T-helper 1 cell treated with Interleukin-12 subunit alpha and Interleukin-12 subunit beta and Interleukin-4 antibody, amounts not matched to agents 30 μg/mL and 1 μg/mL, for 36 hours (primary cell): ENCODE data around the gene HLCS.
A peak's percentile ranks its signal among the peaks of the same experiment; 100 is the strongest.

Source experiments
- H3K27ac Mint-ChIP-seq: one replicate; pipeline ENCODE4 v1.8.0; 2021; ENCODE audit warnings: mild to moderate bottlenecking, mixed read lengths
- H3K27me3 Mint-ChIP-seq: one replicate; pipeline ENCODE4 v1.8.0; 2021; ENCODE audit warnings: low read depth, mixed read lengths
- H3K36me3 Mint-ChIP-seq: one replicate; pipeline ENCODE4 v1.8.0; 2021; ENCODE audit warnings: low read depth, mixed read lengths
- H3K4me1 Mint-ChIP-seq: one replicate; pipeline ENCODE4 v1.8.0; 2021; ENCODE audit warnings: low read depth, mixed read lengths
- H3K4me3 Mint-ChIP-seq: one replicate; pipeline ENCODE4 v1.8.0; 2021; ENCODE audit warnings: mild to moderate bottlenecking, moderate library complexity, mixed read lengths
- H3K9me3 Mint-ChIP-seq: one replicate; pipeline ENCODE4 v1.8.0; 2021; ENCODE audit warnings: mixed read lengths

HLCS gene

GRCh38 chr21:36759348-36760083 lies 207.0 kb downstream of the HLCS start:
- Mint-ChIP-seq H3K9me3 (no peaks in the 10 kb centered on the region), H3K27me3 (no peaks in the 10 kb centered on the region), H3K4me1 (no peaks in the 10 kb centered on the region), H3K4me3 (no peak overlapping the region), H3K36me3 (no peaks in the 10 kb centered on the region), H3K27ac (no peak overlapping the region)

- Mint-ChIP-seq H3K27me3 (no peaks in the 10 kb centered on the region), H3K4me3 (no peak overlapping the region), H3K36me3 (peaks cover 2% of the 10 kb centered on the region), H3K27ac (no peak overlapping the region), H3K9me3 (no peaks in the 10 kb centered on the region), H3K4me1 (no peaks in the 10 kb centered on the region)
Observed at GRCh38 chr21:36757196-36757595, 209.3 kb downstream of the HLCS start.

GRCh38 chr21:36756527-36756926 lies 209.9 kb downstream of the HLCS start:
- Mint-ChIP-seq H3K4me3 (no peak overlapping the region), H3K27me3 (no peaks in the 10 kb centered on the region), H3K36me3 (peaks cover 2% of the 10 kb centered on the region), H3K9me3 (no peaks in the 10 kb centered on the region), H3K27ac (no peak overlapping the region), H3K4me1 (no peaks in the 10 kb centered on the region)

GRCh38 chr21:36754241-36754898 lies 212.1 kb downstream of the HLCS start:
- H3K9me3 Mint-ChIP-seq: no peaks in the 10 kb centered on the region
- H3K4me1 Mint-ChIP-seq: no peaks in the 10 kb centered on the region
- no peak overlapping the region for H3K27ac Mint-ChIP-seq
- H3K36me3 Mint-ChIP-seq: peaks cover 2% of the 10 kb centered on the region
- peaks cover 14% of the 10 kb centered on the region for H3K27me3 Mint-ChIP-seq
- no peak overlapping the region for H3K4me3 Mint-ChIP-seq

- Mint-ChIP-seq H3K27me3 (peaks cover 22% of the 10 kb centered on the region), H3K4me1 (no peaks in the 10 kb centered on the region), H3K9me3 (no peaks in the 10 kb centered on the region), H3K27ac (no peak overlapping the region), H3K36me3 (peaks cover 2% of the 10 kb centered on the region), H3K4me3 (no peak overlapping the region)
Observed at GRCh38 chr21:36753556-36753955, 212.9 kb downstream of the HLCS start.

GRCh38 chr21:36751383-36751782 lies 215.1 kb downstream of the HLCS start:
- H3K4me1 Mint-ChIP-seq: peaks cover 3% of the 10 kb centered on the region
- peaks cover 2% of the 10 kb centered on the region for H3K36me3 Mint-ChIP-seq
- H3K9me3 Mint-ChIP-seq: no peaks in the 10 kb centered on the region
- H3K27me3 Mint-ChIP-seq: peaks cover 36% of the 10 kb centered on the region
- H3K27ac Mint-ChIP-seq: no peak overlapping the region
- H3K4me3 Mint-ChIP-seq: no peak overlapping the region

- H3K27ac Mint-ChIP-seq: no peak overlapping the region
- peaks cover 44% of the 10 kb centered on the region for H3K27me3 Mint-ChIP-seq
- peaks cover 2% of the 10 kb centered on the region for H3K36me3 Mint-ChIP-seq
- no peaks in the 10 kb centered on the region for H3K9me3 Mint-ChIP-seq
- peaks cover 3% of the 10 kb centered on the region for H3K4me1 Mint-ChIP-seq
- no peak overlapping the region for H3K4me3 Mint-ChIP-seq
Observed at GRCh38 chr21:36750576-36750959, 215.9 kb downstream of the HLCS start.

- H3K27me3 Mint-ChIP-seq: peaks cover 47% of the 10 kb centered on the region
- H3K4me1 Mint-ChIP-seq: peaks cover 3% of the 10 kb centered on the region
- no peak overlapping the region for H3K4me3 Mint-ChIP-seq
- H3K9me3 Mint-ChIP-seq: no peaks in the 10 kb centered on the region
- H3K36me3 Mint-ChIP-seq: peaks cover 2% of the 10 kb centered on the region
- no peak overlapping the region for H3K27ac Mint-ChIP-seq
Observed at GRCh38 chr21:36749935-36750575, 216.4 kb downstream of the HLCS start.

- H3K4me1 Mint-ChIP-seq: peaks cover 3% of the 10 kb centered on the region
- H3K27ac Mint-ChIP-seq: no peak overlapping the region
- H3K27me3 Mint-ChIP-seq: peaks cover 65% of the 10 kb centered on the region
- H3K9me3 Mint-ChIP-seq: no peaks in the 10 kb centered on the region
- H3K4me3 Mint-ChIP-seq: peak overlapping the region; percentile 14
- H3K36me3 Mint-ChIP-seq: no peaks in the 10 kb centered on the region
Observed at GRCh38 chr21:36747815-36748383, 218.6 kb downstream of the HLCS start.

GRCh38 chr21:36747041-36747814 lies 219.2 kb downstream of the HLCS start:
- Mint-ChIP-seq H3K4me3 (peak overlapping the region; percentile 40), H3K9me3 (no peaks in the 10 kb centered on the region), H3K27me3 (peaks cover 65% of the 10 kb centered on the region), H3K27ac (no peak overlapping the region), H3K4me1 (peaks cover 3% of the 10 kb centered on the region), H3K36me3 (no peaks in the 10 kb centered on the region)

- H3K27me3 Mint-ChIP-seq: peaks cover 61% of the 10 kb centered on the region
- peaks cover 3% of the 10 kb centered on the region for H3K4me1 Mint-ChIP-seq
- no peaks in the 10 kb centered on the region for H3K36me3 Mint-ChIP-seq
Observed at GRCh38 chr21:36745459-36745858, 221.0 kb downstream of the HLCS start.

GRCh38 chr21:36744560-36745231 lies 221.8 kb downstream of the HLCS start:
- Mint-ChIP-seq H3K4me3 (no peak overlapping the region), H3K27me3 (peaks cover 58% of the 10 kb centered on the region)

More at GRCh38 chr21:36745459-36745858, 221.0 kb downstream of the HLCS start:
- no peak overlapping the region for H3K4me3 Mint-ChIP-seq
- H3K27ac Mint-ChIP-seq: no peak overlapping the region
- no peaks in the 10 kb centered on the region for H3K9me3 Mint-ChIP-seq

GRCh38 chr21:36744190-36744559 lies 222.3 kb downstream of the HLCS start:
- Mint-ChIP-seq H3K9me3 (no peaks in the 10 kb centered on the region), H3K27me3 (peaks cover 53% of the 10 kb centered on the region), H3K36me3 (no peaks in the 10 kb centered on the region), H3K4me1 (peaks cover 3% of the 10 kb centered on the region), H3K27ac (no peak overlapping the region), H3K4me3 (no peak overlapping the region)

More at GRCh38 chr21:36744560-36745231, 221.8 kb downstream of the HLCS start:
- Mint-ChIP-seq H3K4me1 (peaks cover 3% of the 10 kb centered on the region), H3K27ac (no peak overlapping the region), H3K9me3 (no peaks in the 10 kb centered on the region), H3K36me3 (no peaks in the 10 kb centered on the region)

GRCh38 chr21:36743446-36743845 lies 223.0 kb downstream of the HLCS start:
- no peak overlapping the region for H3K4me3 Mint-ChIP-seq
- no peaks in the 10 kb centered on the region for H3K9me3 Mint-ChIP-seq
- peaks cover 51% of the 10 kb centered on the region for H3K27me3 Mint-ChIP-seq
- peaks cover 3% of the 10 kb centered on the region for H3K4me1 Mint-ChIP-seq
- no peak overlapping the region for H3K27ac Mint-ChIP-seq
- no peaks in the 10 kb centered on the region for H3K36me3 Mint-ChIP-seq
